Hepatocyte (in vitro differentiated cells): Measurements from ENCODE around the gene CYP2U1. TPM values are rescaled to one million over a fixed set of nuclear protein-coding genes. Genes with fewer than 3 reads are reported as not detected.

ENCODE experiments used
- DNase-seq: peaks from one replicate; pipeline ENCODE4 v3.0.0-alpha.2; 2016; ENCODE audit warnings: low spot score
- H2AFZ ChIP-seq: fragments of 200-600 bp; sonication (generic); 2 replicates; pipeline ENCODE4 v1.6.0; 2016; ENCODE audit warnings: antibody characterized with exemption, mild to moderate bottlenecking
- H3K27ac ChIP-seq: fragments of 200-600 bp; sonication (generic); 2 replicates; pipeline ENCODE4 v1.5.1; 2016; ENCODE audit warnings: mild to moderate bottlenecking
- H3K27me3 ChIP-seq: fragments of 200-600 bp; sonication (generic); 2 replicates; pipeline ENCODE4 v1.6.1; 2016
- H3K36me3 ChIP-seq: fragments of 200-600 bp; sonication (generic); replicated peaks from 2 replicates; pipeline ENCODE4 v1.5.1; 2016; ENCODE audit warnings: low read depth; ENCODE audit not compliant: insufficient read depth
- H3K4me1 ChIP-seq: fragments of 200-600 bp; sonication (generic); 2 replicates; pipeline ENCODE4 v1.5.1; 2016; ENCODE audit warnings: mild to moderate bottlenecking, moderate library complexity; ENCODE audit not compliant: insufficient read depth
- H3K4me2 ChIP-seq: fragments of 200-600 bp; sonication (generic); 2 replicates; pipeline ENCODE4 v1.6.0; 2016
- H3K4me3 ChIP-seq: fragments of 200-600 bp; sonication (generic); 2 replicates; pipeline ENCODE4 v1.5.1; 2016; ENCODE audit warnings: mild to moderate bottlenecking
- H3K79me2 ChIP-seq: fragments of 200-600 bp; sonication (generic); 2 replicates; pipeline ENCODE4 v1.6.0; 2017; ENCODE audit warnings: mild to moderate bottlenecking
- H3K9me2 ChIP-seq: fragments of 200-600 bp; sonication (generic); replicated peaks from 2 replicates; pipeline ENCODE4 v1.6.0; 2017; ENCODE audit warnings: mild to moderate bottlenecking; ENCODE audit not compliant: insufficient read depth
- H3K9me3 ChIP-seq: fragments of 200-600 bp; sonication (generic); 2 replicates; pipeline ENCODE4 v1.5.1; 2016; ENCODE audit warnings: low read depth, mild to moderate bottlenecking
- H4K20me1 ChIP-seq: fragments of 200-600 bp; sonication (generic); 2 replicates; pipeline ENCODE4 v1.6.0; 2016; ENCODE audit warnings: mild to moderate bottlenecking; ENCODE audit not compliant: insufficient read depth, poor library complexity, severe bottlenecking
- CTCF ChIP-seq: fragments of 200-600 bp; sonication (generic); IDR thresholded peaks from 2 replicates; pipeline ENCODE4 v1.5.1; 2016; ENCODE audit warnings: antibody characterized with exemption, mild to moderate bottlenecking; ENCODE audit not compliant: poor library complexity
- EZH2 ChIP-seq: fragments of 200-600 bp; sonication (generic); IDR thresholded peaks from 2 replicates; pipeline ENCODE4 v1.6.1; 2016; ENCODE audit warnings: antibody characterized with exemption, mild to moderate bottlenecking, borderline replicate concordance
- EZH2phosphoT487 ChIP-seq: fragments of 200-600 bp; sonication (generic); IDR thresholded peaks from one replicate; pipeline ENCODE4 v1.6.1; 2018; ENCODE audit warnings: antibody characterized with exemption, mild to moderate bottlenecking, low read depth, moderate library complexity; ENCODE audit not compliant: unreplicated experiment, severe bottlenecking
- WGBS: methylation state at CpG from one replicate; pipeline ENCODE4 v1.1.6; 2016; ENCODE audit warnings: low lambda C conversion rate; ENCODE audit errors: missing lambda C conversion rate; 5-methylcytosine and 5-hydroxymethylcytosine counted together
- polyA plus RNA-seq: library from polyadenylated mRNA; unstranded; fragments of >200 nt; fragmentation: Nextera tagmentation; extraction: Ambion mirVana; gene quantifications from 2 replicates; pipeline ENCODE4 v1.2.1, GENCODE V29; 2016
- total RNA-seq: library from RNA; depleted of rRNA; stranded (reverse); fragments of >200 nt; gene quantifications from 2 replicates; pipeline ENCODE4 v1.2.3, GENCODE V29; 2014

CYP2U1 gene
- total and polyA plus RNA-seq, 2 experiments from 2014 or later, result 6.7 to 9.7 TPM

- no peak overlapping the region for H3K4me2 ChIP-seq
- no peaks in the 10 kb centered on the region for H3K36me3 ChIP-seq
- H3K79me2 ChIP-seq, result peaks cover 77% of the 10 kb centered on the region
- no peak overlapping the region for H3K4me3 ChIP-seq
- DNase-seq, result no peak
- H2AFZ ChIP-seq, result no peak overlapping the region
- H3K9me3 ChIP-seq, result no peaks in the 10 kb centered on the region
- no peaks in the 10 kb centered on the region for H3K9me2 ChIP-seq
- peaks cover 6% of the 10 kb centered on the region for H3K4me1 ChIP-seq
- no peaks in the 10 kb centered on the region for H4K20me1 ChIP-seq
- WGBS, result 81% methylated on average over 2 of the region's 2 CpGs
- TF ChIP-seq EZH2 (no peak), CTCF (no peak), EZH2phosphoT487 (no peak)
- H3K27me3 ChIP-seq, result no peaks in the 10 kb centered on the region
- H3K27ac ChIP-seq, result no peak overlapping the region
Observed at GRCh38 chr4:107999932-108000539, 68.7 kb downstream of the CYP2U1 start.

GRCh38 chr4:108001540-108002135 is 70.3 kb downstream of the CYP2U1 start:
- Histone ChIP-seq H3K9me2 (no peaks in the 10 kb centered on the region), H4K20me1 (no peaks in the 10 kb centered on the region), H3K4me2 (no peak overlapping the region), H3K27me3 (no peaks in the 10 kb centered on the region), H3K36me3 (no peaks in the 10 kb centered on the region), H3K9me3 (no peaks in the 10 kb centered on the region), H3K4me1 (peaks cover 6% of the 10 kb centered on the region), H2AFZ (no peak overlapping the region), H3K4me3 (no peak overlapping the region), H3K79me2 (peaks cover 71% of the 10 kb centered on the region), H3K27ac (no peak overlapping the region)
- WGBS, result 88% methylated on average over 3 of the region's 3 CpGs
- TF ChIP-seq EZH2phosphoT487 (no peak), CTCF (no peak), EZH2 (no peak)
- DNase-seq, result no peak

Other genes starting within 250 kb of the CYP2U1 start
- 103 TPM in 2 replicates for gene PAPSS1, start 211.3 kb upstream of the CYP2U1 start, total RNA-seq
- gene PAPSS1, start 211.3 kb upstream of the CYP2U1 start, polyA plus RNA-seq, result 102 and 107 TPM in 2 replicates
- gene SGMS2, start 106.6 kb upstream of the CYP2U1 start, total RNA-seq, result 68.9 and 75.7 TPM in 2 replicates
- 28.7 and 33.1 TPM in 2 replicates for gene SGMS2, start 106.6 kb upstream of the CYP2U1 start, polyA plus RNA-seq
- 76.7 and 78.1 TPM in 2 replicates for gene HADH, start 58.3 kb downstream of the CYP2U1 start, total RNA-seq
- gene HADH, start 58.3 kb downstream of the CYP2U1 start, polyA plus RNA-seq, result 61.8 and 83.5 TPM in 2 replicates
- gene LEF1, start 237.4 kb downstream of the CYP2U1 start, total RNA-seq, result 7.5 and 8.6 TPM in 2 replicates
- 7.6 and 10.4 TPM in 2 replicates for gene LEF1, start 237.4 kb downstream of the CYP2U1 start, polyA plus RNA-seq